Tibial nerve (tissue), 3 donors: Measurements from ENCODE around the gene EIF3B.

Experiments
- POLR2A ChIP-seq, 2 donors: fragments of 450-650 bp; IDR thresholded peaks; one replicate each; pipeline ENCODE4 v1.6.1; 2017; ENCODE audit warnings: antibody characterized with exemption in 2 of 2, mild to moderate bottlenecking in 2 of 2, moderate library complexity in 2 of 2
- TF ChIP-seq, protein P1 (sequence below), 5 experiments: fragments of 200-600 bp in 3 of 5; fragments of 450-650 bp in 2 of 5; sonication (generic) in 3 of 5; IDR thresholded peaks; one replicate each; pipeline ENCODE4 v1.5.1; 2016 to 2019; ENCODE audit warnings: antibody characterized with exemption in 5 of 5, mild to moderate bottlenecking in 3 of 5, moderate library complexity in 2 of 5

- TF ChIP-seq, protein P1, sequence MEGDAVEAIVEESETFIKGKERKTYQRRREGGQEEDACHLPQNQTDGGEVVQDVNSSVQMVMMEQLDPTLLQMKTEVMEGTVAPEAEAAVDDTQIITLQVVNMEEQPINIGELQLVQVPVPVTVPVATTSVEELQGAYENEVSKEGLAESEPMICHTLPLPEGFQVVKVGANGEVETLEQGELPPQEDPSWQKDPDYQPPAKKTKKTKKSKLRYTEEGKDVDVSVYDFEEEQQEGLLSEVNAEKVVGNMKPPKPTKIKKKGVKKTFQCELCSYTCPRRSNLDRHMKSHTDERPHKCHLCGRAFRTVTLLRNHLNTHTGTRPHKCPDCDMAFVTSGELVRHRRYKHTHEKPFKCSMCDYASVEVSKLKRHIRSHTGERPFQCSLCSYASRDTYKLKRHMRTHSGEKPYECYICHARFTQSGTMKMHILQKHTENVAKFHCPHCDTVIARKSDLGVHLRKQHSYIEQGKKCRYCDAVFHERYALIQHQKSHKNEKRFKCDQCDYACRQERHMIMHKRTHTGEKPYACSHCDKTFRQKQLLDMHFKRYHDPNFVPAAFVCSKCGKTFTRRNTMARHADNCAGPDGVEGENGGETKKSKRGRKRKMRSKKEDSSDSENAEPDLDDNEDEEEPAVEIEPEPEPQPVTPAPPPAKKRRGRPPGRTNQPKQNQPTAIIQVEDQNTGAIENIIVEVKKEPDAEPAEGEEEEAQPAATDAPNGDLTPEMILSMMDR (IDR thresholded peaks at IDR 0.05): no peak
- no peak for TF ChIP-seq POLR2A (IDR thresholded peaks at IDR 0.05)
Measured at GRCh38 chr7:2376351-2377154, 21.9 kb downstream of the EIF3B start.
